Keratinocyte (primary cell): ENCODE data around the gene PRG2. TPM values are rescaled to one million over a fixed set of nuclear protein-coding genes. Genes with fewer than 3 reads are reported as not detected.
A peak's percentile ranks its signal among the peaks of the same experiment; 100 is the strongest.

ENCODE experiments used
- DNase-seq: peaks from one replicate; pipeline ENCODE4 v3.0.0-alpha.2; 2011; ENCODE audit warnings: low read depth, missing footprints, low spot score
- FAIRE-seq: peaks from 2 replicates; lab custom pipeline; 2011; peaks lifted over from hg19 to GRCh38; lab: Jason Lieb, UNC
- H2AFZ ChIP-seq: 2 replicates; pipeline ENCODE4 v1.6.0; 2012; ENCODE audit warnings: low read length, control low read depth, inconsistent platforms; ENCODE audit not compliant: control insufficient read depth
- H3K27ac ChIP-seq: 2 replicates; pipeline ENCODE4 v1.5.1; 2011; ENCODE audit warnings: low read length; ENCODE audit not compliant: control insufficient read depth, insufficient read depth
- H3K27me3 ChIP-seq: 3 replicates; pipeline ENCODE4 v1.6.0; 2011; ENCODE audit warnings: low read length; ENCODE audit not compliant: control insufficient read depth, insufficient read depth; ENCODE audit errors: extremely low read depth
- H3K36me3 ChIP-seq, 2 experiments: 2 replicates in 1 of 2; 3 replicates in 1 of 2; pipeline ENCODE4 v1.5.1; 2011; ENCODE audit warnings: low read length in 2 of 2, mild to moderate bottlenecking in 1 of 2; ENCODE audit not compliant: control insufficient read depth in 2 of 2, insufficient read depth in 2 of 2; ENCODE audit errors: extremely low read depth in 1 of 2
- H3K4me1 ChIP-seq: 3 replicates; pipeline ENCODE4 v1.5.1; 2011; ENCODE audit warnings: low read length; ENCODE audit not compliant: control insufficient read depth, insufficient read depth; ENCODE audit errors: extremely low read depth
- H3K4me2 ChIP-seq: 3 replicates; pipeline ENCODE4 v1.6.0; 2011; ENCODE audit warnings: low read depth, low read length; ENCODE audit not compliant: control insufficient read depth, insufficient read depth; ENCODE audit errors: extremely low read depth
- H3K4me3 ChIP-seq, 3 experiments: fragments of 200-600 bp in 1 of 3; sonication (generic) in 1 of 3; 2 replicates in 2 of 3; 3 replicates in 1 of 3; pipeline ENCODE4 v1.5.1; 2011 to 2016; ENCODE audit warnings: low read length in 3 of 3, mild to moderate bottlenecking in 3 of 3, control low read depth in 2 of 3, inconsistent platforms in 1 of 3, low read depth in 1 of 3, mixed read lengths in 1 of 3, mixed run types in 1 of 3, moderate library complexity in 1 of 3; ENCODE audit not compliant: control insufficient read depth in 2 of 3, insufficient read depth in 2 of 3; ENCODE audit errors: extremely low read depth in 1 of 3
- H3K79me2 ChIP-seq: 2 replicates; pipeline ENCODE4 v1.6.0; 2012; ENCODE audit warnings: low read length; ENCODE audit not compliant: control insufficient read depth, insufficient read depth
- H3K9ac ChIP-seq: 3 replicates; pipeline ENCODE4 v1.6.0; 2011; ENCODE audit warnings: low read length; ENCODE audit not compliant: control insufficient read depth, insufficient read depth; ENCODE audit errors: extremely low read depth
- H3K9me1 ChIP-seq: 3 replicates; pipeline ENCODE4 v1.6.0; 2011; ENCODE audit warnings: low read length; ENCODE audit not compliant: control insufficient read depth, insufficient read depth; ENCODE audit errors: extremely low read depth
- H3K9me3 ChIP-seq: 2 replicates; pipeline ENCODE4 v1.5.1; 2012; ENCODE audit warnings: low read depth, low read length; ENCODE audit not compliant: control insufficient read depth
- H4K20me1 ChIP-seq: 3 replicates; pipeline ENCODE4 v1.6.0; 2011; ENCODE audit warnings: low read length; ENCODE audit not compliant: control insufficient read depth, insufficient read depth; ENCODE audit errors: extremely low read depth
- EZH2 ChIP-seq: IDR thresholded peaks from one replicate; pipeline ENCODE4 v1.6.1; 2012; ENCODE audit warnings: inconsistent platforms, mild to moderate bottlenecking, low read length, moderate library complexity
- dilution Hi-C: fragments of 300-500 bp; cut with MboI; formaldehyde crosslinking; loops from one replicate; pipeline ENCODE4 v1.7.0; 2020; ENCODE audit warnings: low sequenced_read_pairs; ENCODE audit not compliant: extremely low pct_ligation_motif_present
- polyA plus RNA-seq, 5 experiments: library from polyadenylated mRNA; depleted of rRNA in 3 of 5; stranded (reverse) in 3 of 5; stranded (forward) in 1 of 5; unstranded in 1 of 5; fragments of >200 nt; gene quantifications; 1 replicate in 1 of 5; 2 replicates in 3 of 5; 3 replicates in 1 of 5; pipeline versions ENCODE4 v1.2.1 to v1.2.3, GENCODE V29; 2011 to 2012; ENCODE audit warnings: missing spikeins in 2 of 5, low read depth in 1 of 5, low replicate concordance in 1 of 5
- TF ChIP-seq, protein P1 (sequence below), 3 experiments: IDR thresholded peaks in 1 of 3; conservative IDR thresholded peaks in 1 of 3; optimal IDR thresholded peaks in 1 of 3; 2 replicates in 2 of 3; 3 replicates in 1 of 3; pipeline versions ENCODE3 to v1.5.1; 2011; ENCODE audit warnings: low read length in 3 of 3, mild to moderate bottlenecking in 3 of 3, moderate library complexity in 2 of 3, control low read depth in 1 of 3, inconsistent platforms in 1 of 3; ENCODE audit not compliant: insufficient read depth in 2 of 3; ENCODE audit errors: extremely low read depth in 1 of 3

The PRG2 gene
- polyA plus RNA-seq, 1 donor (not counting 4 experiments of a cell fraction or from before 2014, with no cell fraction given), result 0.09 TPM

DNA sequence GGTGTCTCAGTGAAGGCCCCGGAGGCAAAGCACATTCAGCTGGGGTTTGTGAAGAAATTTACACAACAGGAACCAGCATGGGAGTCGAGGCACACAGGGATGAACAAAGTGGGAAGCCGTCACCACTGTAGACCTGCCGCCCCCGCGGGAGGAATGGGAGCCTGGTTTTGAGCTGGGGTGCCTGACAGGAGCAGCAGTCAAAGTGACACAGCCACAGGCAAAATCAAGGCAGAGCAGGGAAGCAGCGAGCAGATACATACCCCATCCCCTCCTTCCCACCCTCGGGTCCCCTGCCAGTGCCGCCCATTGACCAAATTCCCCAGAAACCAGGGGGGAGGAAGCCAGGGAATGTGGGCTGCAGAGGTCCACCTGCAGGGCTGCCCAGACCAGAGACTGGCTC is 31.5 kb downstream of the PRG2 start:
- DNase-seq (no peak), FAIRE-seq (no peak)
- H2AFZ ChIP-seq, result no peak overlapping the region
- TF ChIP-seq, protein P1, sequence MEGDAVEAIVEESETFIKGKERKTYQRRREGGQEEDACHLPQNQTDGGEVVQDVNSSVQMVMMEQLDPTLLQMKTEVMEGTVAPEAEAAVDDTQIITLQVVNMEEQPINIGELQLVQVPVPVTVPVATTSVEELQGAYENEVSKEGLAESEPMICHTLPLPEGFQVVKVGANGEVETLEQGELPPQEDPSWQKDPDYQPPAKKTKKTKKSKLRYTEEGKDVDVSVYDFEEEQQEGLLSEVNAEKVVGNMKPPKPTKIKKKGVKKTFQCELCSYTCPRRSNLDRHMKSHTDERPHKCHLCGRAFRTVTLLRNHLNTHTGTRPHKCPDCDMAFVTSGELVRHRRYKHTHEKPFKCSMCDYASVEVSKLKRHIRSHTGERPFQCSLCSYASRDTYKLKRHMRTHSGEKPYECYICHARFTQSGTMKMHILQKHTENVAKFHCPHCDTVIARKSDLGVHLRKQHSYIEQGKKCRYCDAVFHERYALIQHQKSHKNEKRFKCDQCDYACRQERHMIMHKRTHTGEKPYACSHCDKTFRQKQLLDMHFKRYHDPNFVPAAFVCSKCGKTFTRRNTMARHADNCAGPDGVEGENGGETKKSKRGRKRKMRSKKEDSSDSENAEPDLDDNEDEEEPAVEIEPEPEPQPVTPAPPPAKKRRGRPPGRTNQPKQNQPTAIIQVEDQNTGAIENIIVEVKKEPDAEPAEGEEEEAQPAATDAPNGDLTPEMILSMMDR (optimal IDR thresholded peaks at IDR 0.05 in 1 of 3, IDR thresholded peaks at IDR 0.05 in 1 of 3, conservative IDR thresholded peaks at IDR 0.05 in 1 of 3; ENCODE audit: extremely low read depth in 1 of 3, insufficient read depth in 2 of 3, low read length in 3 of 3), result no peak
- TF ChIP-seq EZH2, result no peak
- dilution Hi-C loops, result no loop called here
- no peaks in the 10 kb centered on the region for H3K79me2 ChIP-seq
- no peak overlapping the region for H3K4me2 ChIP-seq
- H3K9ac ChIP-seq, result no peak overlapping the region
- H3K27ac ChIP-seq, result no peak overlapping the region
- H3K27me3 ChIP-seq, result no peaks in the 10 kb centered on the region
- H4K20me1 ChIP-seq, result no peaks in the 10 kb centered on the region
- H3K36me3 ChIP-seq, result no peaks in the 10 kb centered on the region
- no peaks in the 10 kb centered on the region for H3K9me3 ChIP-seq
- H3K9me1 ChIP-seq, result no peaks in the 10 kb centered on the region
- H3K4me1 ChIP-seq, result peaks cover 21% of the 10 kb centered on the region
- no peak overlapping the region for H3K4me3 ChIP-seq

GRCh38 chr11:57358543-57358961 is 31.9 kb downstream of the PRG2 start:
- TF ChIP-seq EZH2, result no peak
- TF ChIP-seq, protein P1 (optimal IDR thresholded peaks at IDR 0.05 in 1 of 3, IDR thresholded peaks at IDR 0.05 in 1 of 3, conservative IDR thresholded peaks at IDR 0.05 in 1 of 3; ENCODE audit: extremely low read depth in 1 of 3, insufficient read depth in 2 of 3, low read length in 3 of 3), result peak in 1 of 3 experiments; percentile 68
- DNase-seq, result no peak
- Histone ChIP-seq H3K9me1 (no peaks in the 10 kb centered on the region), H4K20me1 (no peaks in the 10 kb centered on the region), H3K4me1 (peaks cover 21% of the 10 kb centered on the region), H3K9ac (no peak overlapping the region), H3K27ac (no peak overlapping the region), H3K36me3 (no peaks in the 10 kb centered on the region), H2AFZ (no peak overlapping the region), H3K27me3 (no peaks in the 10 kb centered on the region), H3K9me3 (no peaks in the 10 kb centered on the region), H3K4me2 (no peak overlapping the region), H3K4me3 (no peak overlapping the region), H3K79me2 (no peaks in the 10 kb centered on the region)
- peak; percentile 51 for FAIRE-seq
- dilution Hi-C loops, result no loop called here
